HG03025 (cell line): Measurements from ENCODE around the gene SMIM38.

ENCODE experiments used
- ATAC-seq: cut with Tn5 transposase; IDR thresholded peaks from one replicate; pipeline ENCODE4 v1.9.1; 2021; ENCODE audit warnings: mild to moderate bottlenecking, moderate library complexity; ENCODE audit not compliant: unreplicated experiment, low FRiP score

The SMIM38 gene

GRCh38 chr11:69155302-69156234 lies at the start of gene SMIM38:
TSS of gene SMIM38 (plus strand) at chr11:69155935. CDS start at chr11:69157847, 1,912 bp downstream.
- ATAC-seq, result no peak

GRCh38 chr11:69106031-69106811 lies 49.5 kb upstream of the SMIM38 start:
- no peak for ATAC-seq

- ATAC-seq, result no peak
These were observed 48.3 kb upstream of the SMIM38 start for GRCh38 chr11:69107413-69107812.

- ATAC-seq, result no peak
These were observed 47.7 kb upstream of the SMIM38 start for GRCh38 chr11:69108030-69108429.

- no peak for ATAC-seq
These were observed 47.2 kb upstream of the SMIM38 start for GRCh38 chr11:69108559-69108958.

GRCh38 chr11:69109101-69109500 lies 46.6 kb upstream of the SMIM38 start:
- no peak for ATAC-seq

GRCh38 chr11:69110451-69110850 lies 45.3 kb upstream of the SMIM38 start:
- ATAC-seq, result no peak

GRCh38 chr11:69111624-69112542 lies 43.9 kb upstream of the SMIM38 start:
- ATAC-seq, result no peak

GRCh38 chr11:69113226-69113625 lies 42.5 kb upstream of the SMIM38 start:
- ATAC-seq, result no peak

- no peak for ATAC-seq
These were observed 41.9 kb upstream of the SMIM38 start for GRCh38 chr11:69113646-69114340.

GRCh38 chr11:69114362-69114761 lies 41.4 kb upstream of the SMIM38 start:
- no peak for ATAC-seq

- ATAC-seq, result no peak
These were observed 40.8 kb upstream of the SMIM38 start for GRCh38 chr11:69114811-69115523.

- no peak for ATAC-seq
These were observed 39.9 kb upstream of the SMIM38 start for GRCh38 chr11:69115586-69116560.

GRCh38 chr11:69116671-69117070 lies 39.1 kb upstream of the SMIM38 start:
- ATAC-seq, result no peak

- no peak for ATAC-seq
These were observed 36.5 kb upstream of the SMIM38 start for GRCh38 chr11:69119190-69119589.

GRCh38 chr11:69120096-69120875 lies 35.4 kb upstream of the SMIM38 start:
- ATAC-seq, result no peak

GRCh38 chr11:69121021-69121420 lies 34.7 kb upstream of the SMIM38 start:
- ATAC-seq, result no peak
